H9 (cell line): ENCODE data around the gene GOLT1A. TPM values are rescaled to one million over a fixed set of nuclear protein-coding genes. Genes with fewer than 3 reads are reported as not detected.
A peak's percentile ranks its signal among the peaks of the same experiment; 100 is the strongest.

Source experiments
- DNase-seq: peaks from one replicate; pipeline ENCODE4 v3.0.0-alpha.2; 2017
- H2AFZ ChIP-seq: one replicate; pipeline ENCODE4 v1.6.1; 2013; ENCODE audit warnings: mild to moderate bottlenecking, low read length, control low read depth, moderate library complexity
- H2AK5ac ChIP-seq: 2 replicates; pipeline ENCODE4 v1.6.1; 2013; ENCODE audit warnings: low read length, control low read depth, mixed read lengths; ENCODE audit not compliant: insufficient read length
- H2BK120ac ChIP-seq: one replicate; pipeline ENCODE4 v1.6.1; 2013; ENCODE audit warnings: low read depth, mild to moderate bottlenecking, low read length, control low read depth, inconsistent platforms; ENCODE audit not compliant: poor library complexity, severe bottlenecking
- H2BK12ac ChIP-seq: 2 replicates; pipeline ENCODE4 v1.6.1; 2013; ENCODE audit warnings: low read length, control low read depth, mixed read lengths, low read depth; ENCODE audit not compliant: insufficient read length
- H2BK15ac ChIP-seq: 2 replicates; pipeline ENCODE4 v1.6.1; 2013; ENCODE audit warnings: low read depth, low read length, control low read depth
- H2BK20ac ChIP-seq: one replicate; pipeline ENCODE4 v1.6.1; 2013; ENCODE audit warnings: low read depth, mild to moderate bottlenecking, low read length, control low read depth, inconsistent platforms; ENCODE audit not compliant: poor library complexity, severe bottlenecking
- H2BK5ac ChIP-seq: 2 replicates; pipeline ENCODE4 v1.6.1; 2013; ENCODE audit warnings: low read length, control low read depth, mixed read lengths; ENCODE audit not compliant: insufficient read length
- H3K14ac ChIP-seq: 2 replicates; pipeline ENCODE4 v1.6.1; 2013; ENCODE audit warnings: low read length, control low read depth; ENCODE audit not compliant: insufficient read depth
- H3K18ac ChIP-seq: 2 replicates; pipeline ENCODE4 v1.6.1; 2013; ENCODE audit warnings: low read depth, mild to moderate bottlenecking, mixed read lengths, low read length, control low read depth; ENCODE audit not compliant: insufficient read length
- H3K23ac ChIP-seq: 2 replicates; pipeline ENCODE4 v1.6.1; 2013; ENCODE audit warnings: low read length, control low read depth, mixed read lengths, low read depth; ENCODE audit not compliant: insufficient read length
- H3K23me2 ChIP-seq: 2 replicates; pipeline ENCODE4 v1.6.1; 2013; ENCODE audit warnings: low read depth, mild to moderate bottlenecking, mixed read lengths, low read length, control low read depth; ENCODE audit not compliant: insufficient read length, poor library complexity, severe bottlenecking
- H3K27ac ChIP-seq: 2 replicates; pipeline ENCODE4 v1.5.1; 2013; ENCODE audit warnings: low read length, control low read depth, mixed read lengths, low read depth; ENCODE audit not compliant: insufficient read length
- H3K27me3 ChIP-seq: 2 replicates; pipeline ENCODE4 v1.6.1; 2013; ENCODE audit warnings: low read length, control low read depth, inconsistent platforms; ENCODE audit not compliant: insufficient read depth
- H3K4ac ChIP-seq: 2 replicates; pipeline ENCODE4 v1.6.1; 2013; ENCODE audit warnings: low read depth, mild to moderate bottlenecking, control low read depth, inconsistent platforms, low read length, moderate library complexity
- H3K4me1 ChIP-seq: 2 replicates; pipeline ENCODE4 v1.6.1; 2013; ENCODE audit warnings: low read length, control low read depth, inconsistent platforms; ENCODE audit not compliant: insufficient read depth
- H3K4me2 ChIP-seq: 2 replicates; pipeline ENCODE4 v1.6.1; 2013; ENCODE audit warnings: low read length, control low read depth, mixed read lengths; ENCODE audit not compliant: insufficient read length, insufficient read depth
- H3K56ac ChIP-seq: 2 replicates; pipeline ENCODE4 v1.6.1; 2013; ENCODE audit warnings: low read depth, mild to moderate bottlenecking, mixed read lengths, low read length, control low read depth; ENCODE audit not compliant: insufficient read length
- H3K79me1 ChIP-seq: 2 replicates; pipeline ENCODE4 v1.6.1; 2013; ENCODE audit warnings: low read depth, mild to moderate bottlenecking, moderate library complexity, low read length, control low read depth, inconsistent platforms; ENCODE audit not compliant: insufficient read depth, poor library complexity, severe bottlenecking
- H3K79me2 ChIP-seq: 2 replicates; pipeline ENCODE4 v1.6.1; 2013; ENCODE audit warnings: low read length, control low read depth, inconsistent platforms; ENCODE audit not compliant: insufficient read depth
- H3K9ac ChIP-seq: 2 replicates; pipeline ENCODE4 v1.6.1; 2013; ENCODE audit warnings: low read length, control low read depth, mixed read lengths; ENCODE audit not compliant: insufficient read length; ENCODE audit errors: extremely low read depth
- H3K9me3 ChIP-seq: one replicate; pipeline ENCODE4 v1.6.1; 2013; ENCODE audit warnings: low read depth, low read length, inconsistent platforms; ENCODE audit not compliant: control insufficient read depth
- H3T11ph ChIP-seq: one replicate; pipeline ENCODE4 v1.6.1; 2013; ENCODE audit warnings: mild to moderate bottlenecking, low read length, control low read depth, inconsistent platforms
- H4K20me1 ChIP-seq: one replicate; pipeline ENCODE4 v1.6.1; 2013; ENCODE audit not compliant: control insufficient read depth, insufficient read length, insufficient read depth
- H4K5ac ChIP-seq: 2 replicates; pipeline ENCODE4 v1.6.1; 2013; ENCODE audit warnings: low read depth, mild to moderate bottlenecking, mixed read lengths, low read length, control low read depth; ENCODE audit not compliant: insufficient read length
- H4K8ac ChIP-seq: replicated peaks from 2 replicates; pipeline ENCODE4 v1.6.1; 2013; ENCODE audit warnings: low read length, control low read depth, mixed read lengths, low read depth; ENCODE audit not compliant: insufficient read length
- H4K91ac ChIP-seq: 2 replicates; pipeline ENCODE4 v1.6.1; 2013; ENCODE audit warnings: low read depth, mild to moderate bottlenecking, moderate library complexity, mixed read lengths, low read length, control low read depth; ENCODE audit not compliant: insufficient read length
- H3K27ac Mint-ChIP-seq, 3 experiments: 2 replicates in 2 of 3; 3 replicates in 1 of 3; pipeline ENCODE4 v1.8.0; 2020 to 2021; ENCODE audit warnings: mixed read lengths in 3 of 3, mild to moderate bottlenecking in 1 of 3, moderate library complexity in 1 of 3
- H3K27me3 Mint-ChIP-seq: 2 replicates; pipeline ENCODE4 v1.8.0; 2021; ENCODE audit warnings: low read depth, mild to moderate bottlenecking, moderate library complexity, mixed read lengths
- H3K36me3 Mint-ChIP-seq, 3 experiments: 2 replicates in 2 of 3; 3 replicates in 1 of 3; pipeline ENCODE4 v1.8.0; 2020 to 2021; ENCODE audit warnings: low read depth in 3 of 3, mixed read lengths in 3 of 3; ENCODE audit not compliant: insufficient read depth in 1 of 3
- H3K4me1 Mint-ChIP-seq, 2 experiments: 2 replicates each; pipeline ENCODE4 v1.8.0; 2020; ENCODE audit warnings: mixed read lengths in 2 of 2
- H3K4me3 Mint-ChIP-seq, 2 experiments: 2 replicates in 1 of 2; 3 replicates in 1 of 2; pipeline ENCODE4 v1.8.0; 2020 to 2021; ENCODE audit warnings: mild to moderate bottlenecking in 2 of 2, mixed read lengths in 2 of 2, moderate library complexity in 1 of 2
- H3K9me3 Mint-ChIP-seq, 2 experiments: 2 replicates in 1 of 2; 3 replicates in 1 of 2; pipeline ENCODE4 v1.8.0; 2020; ENCODE audit warnings: mild to moderate bottlenecking in 2 of 2, mixed read lengths in 2 of 2, moderate library complexity in 1 of 2
- WGBS: extraction: QIAGEN DNeasy Blood & Tissue Kit; methylation state at CpG from one replicate; pipeline ENCODE4 v1.1.7; 2013; ENCODE audit warnings: missing lambda C conversion rate, low lambda C conversion rate, mixed read lengths; ENCODE audit not compliant: insufficient read length; ENCODE audit errors: extremely low coverage; 5-methylcytosine and 5-hydroxymethylcytosine counted together
- total RNA-seq: library from RNA; stranded (reverse); gene quantifications from 2 replicates; pipeline ENCODE4 v1.2.1, GENCODE V29; 2021
- TF ChIP-seq, protein P1 (sequence below): fragments of 200-600 bp; sonication (generic); conservative IDR thresholded peaks from 3 replicates; pipeline ENCODE4 v1.8.0; 2021; ENCODE audit warnings: antibody characterized with exemption, mild to moderate bottlenecking

GOLT1A gene
- total RNA-seq, 1 experiment from 2014 or later, result 4.2 TPM

DNA sequence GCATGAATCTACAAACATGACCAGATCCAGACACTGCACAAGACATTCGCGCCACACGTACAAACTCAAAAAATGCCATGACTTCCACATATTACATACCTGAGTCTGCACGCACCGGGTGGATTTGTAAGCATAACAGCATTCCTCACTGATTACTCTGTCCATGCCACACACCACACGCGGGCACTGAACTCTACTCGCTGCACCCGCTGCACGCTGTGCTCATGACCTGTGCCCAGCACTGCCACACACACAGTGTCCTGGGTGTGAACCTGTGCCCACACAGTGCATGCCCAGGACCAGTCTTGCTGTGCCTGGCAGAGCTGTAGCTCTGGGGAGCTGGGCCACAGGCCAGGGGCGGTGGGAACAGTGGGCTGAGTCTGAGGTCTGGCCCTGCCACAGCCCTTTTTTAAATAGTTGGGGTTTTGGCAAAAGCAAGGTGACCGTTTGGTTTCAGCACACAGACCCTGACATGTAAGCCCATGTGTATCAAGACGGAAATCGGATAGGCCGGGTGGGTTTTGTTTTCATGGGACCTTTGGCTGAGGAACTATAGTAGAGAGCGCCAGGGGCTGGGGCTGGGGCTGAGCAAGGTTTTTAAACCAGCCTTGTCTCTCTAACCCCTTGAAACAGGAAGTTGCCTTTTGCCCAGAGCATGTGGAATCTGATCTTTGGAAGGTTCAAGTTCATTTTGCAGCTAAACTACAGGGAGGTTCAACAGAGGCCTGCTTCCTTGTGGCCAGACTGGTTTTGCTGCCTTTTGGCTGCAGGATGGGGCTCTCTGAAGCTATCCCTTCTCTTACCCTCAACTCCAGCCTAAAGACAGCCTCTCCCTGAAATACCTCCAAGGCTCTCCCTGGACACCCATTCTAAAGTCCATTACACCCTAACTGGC, 12.3 kb upstream of the GOLT1A start:
- H3K18ac ChIP-seq, result no peak overlapping the region
- H4K91ac ChIP-seq, result no peak overlapping the region
- no peak overlapping the region for H3K23ac ChIP-seq
- no peak overlapping the region for H3T11ph ChIP-seq
- no peak overlapping the region for H3K56ac ChIP-seq
- Mint-ChIP-seq H3K9me3 (no peaks in the 10 kb centered on the region), H3K4me3 (no peak overlapping the region), H3K36me3 (peaks cover 0 to 9% (median 0%) of the 10 kb centered on the region in 3 experiments; a peak in 3 of 7 replicates), H3K4me1 (peaks cover 0 to 13% of the 10 kb centered on the region in 2 experiments; a peak in 1 of 4 replicates), H3K27ac (peak overlapping the region in 1 of 3 experiments; percentile 8; a peak in 1 of 7 replicates), H3K27me3 (no peaks in the 10 kb centered on the region)
- H3K14ac ChIP-seq, result no peak overlapping the region
- H2AK5ac ChIP-seq, result no peak overlapping the region
- H3K4ac ChIP-seq, result no peak overlapping the region
- no peak overlapping the region for H4K5ac ChIP-seq
- no peaks in the 10 kb centered on the region for H3K27me3 ChIP-seq
- no peak overlapping the region for H3K27ac ChIP-seq
- no peaks in the 10 kb centered on the region for H3K23me2 ChIP-seq
- H2BK15ac ChIP-seq, result no peak overlapping the region
- no peaks in the 10 kb centered on the region for H3K4me1 ChIP-seq
- TF ChIP-seq, protein P1, sequence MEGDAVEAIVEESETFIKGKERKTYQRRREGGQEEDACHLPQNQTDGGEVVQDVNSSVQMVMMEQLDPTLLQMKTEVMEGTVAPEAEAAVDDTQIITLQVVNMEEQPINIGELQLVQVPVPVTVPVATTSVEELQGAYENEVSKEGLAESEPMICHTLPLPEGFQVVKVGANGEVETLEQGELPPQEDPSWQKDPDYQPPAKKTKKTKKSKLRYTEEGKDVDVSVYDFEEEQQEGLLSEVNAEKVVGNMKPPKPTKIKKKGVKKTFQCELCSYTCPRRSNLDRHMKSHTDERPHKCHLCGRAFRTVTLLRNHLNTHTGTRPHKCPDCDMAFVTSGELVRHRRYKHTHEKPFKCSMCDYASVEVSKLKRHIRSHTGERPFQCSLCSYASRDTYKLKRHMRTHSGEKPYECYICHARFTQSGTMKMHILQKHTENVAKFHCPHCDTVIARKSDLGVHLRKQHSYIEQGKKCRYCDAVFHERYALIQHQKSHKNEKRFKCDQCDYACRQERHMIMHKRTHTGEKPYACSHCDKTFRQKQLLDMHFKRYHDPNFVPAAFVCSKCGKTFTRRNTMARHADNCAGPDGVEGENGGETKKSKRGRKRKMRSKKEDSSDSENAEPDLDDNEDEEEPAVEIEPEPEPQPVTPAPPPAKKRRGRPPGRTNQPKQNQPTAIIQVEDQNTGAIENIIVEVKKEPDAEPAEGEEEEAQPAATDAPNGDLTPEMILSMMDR, result no peak
- H2BK20ac ChIP-seq, result no peak overlapping the region
- H3K4me2 ChIP-seq, result no peak overlapping the region
- no peak overlapping the region for H4K8ac ChIP-seq
- H2AFZ ChIP-seq, result no peak overlapping the region
- no peak overlapping the region for H2BK12ac ChIP-seq
- H3K9me3 ChIP-seq, result no peaks in the 10 kb centered on the region
- no peaks in the 10 kb centered on the region for H4K20me1 ChIP-seq
- DNase-seq, result no peak
- no peaks in the 10 kb centered on the region for H3K79me2 ChIP-seq
- WGBS, result no CpG with 5 or more reads among the region's 16 CpGs
- H2BK120ac ChIP-seq, result no peak overlapping the region
- no peaks in the 10 kb centered on the region for H3K79me1 ChIP-seq
- H2BK5ac ChIP-seq, result no peak overlapping the region
- no peak overlapping the region for H3K9ac ChIP-seq
